Measurements from ENCODE around the gene SYNGAP1. TPM values are rescaled to one million over a fixed set of nuclear protein-coding genes. Genes with fewer than 3 reads are reported as not detected.
"Not testable (repeated sequence)": the region's sequence is repeated elsewhere in the genome, so short reads cannot be mapped to it uniquely, and the experiment has no call there.

SYNGAP1 gene
- total RNA-seq, 2 donors from 2014 or later = 3.6 to 10.1 TPM

DNA sequence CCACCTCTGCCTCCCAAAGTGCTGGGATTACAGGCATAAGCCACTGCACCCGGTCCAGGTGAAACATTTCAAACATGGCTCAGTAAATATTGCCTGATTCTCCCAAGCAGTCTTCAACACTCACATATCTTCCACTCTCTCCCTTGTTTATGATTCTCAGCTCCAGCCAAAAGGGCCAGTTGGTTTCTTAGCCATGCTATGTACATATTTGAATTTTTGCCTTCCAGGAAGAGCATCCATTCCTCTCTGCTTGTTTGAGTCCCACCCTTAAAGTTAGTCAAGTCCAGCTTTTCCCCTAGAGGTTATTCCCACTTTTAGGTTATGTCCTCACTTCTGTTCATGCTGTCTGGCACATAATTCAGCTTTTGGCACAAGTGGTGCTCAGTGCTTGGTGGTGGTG is 22.3 kb upstream of the SYNGAP1 start:
- TF ChIP-seq, protein P1, sequence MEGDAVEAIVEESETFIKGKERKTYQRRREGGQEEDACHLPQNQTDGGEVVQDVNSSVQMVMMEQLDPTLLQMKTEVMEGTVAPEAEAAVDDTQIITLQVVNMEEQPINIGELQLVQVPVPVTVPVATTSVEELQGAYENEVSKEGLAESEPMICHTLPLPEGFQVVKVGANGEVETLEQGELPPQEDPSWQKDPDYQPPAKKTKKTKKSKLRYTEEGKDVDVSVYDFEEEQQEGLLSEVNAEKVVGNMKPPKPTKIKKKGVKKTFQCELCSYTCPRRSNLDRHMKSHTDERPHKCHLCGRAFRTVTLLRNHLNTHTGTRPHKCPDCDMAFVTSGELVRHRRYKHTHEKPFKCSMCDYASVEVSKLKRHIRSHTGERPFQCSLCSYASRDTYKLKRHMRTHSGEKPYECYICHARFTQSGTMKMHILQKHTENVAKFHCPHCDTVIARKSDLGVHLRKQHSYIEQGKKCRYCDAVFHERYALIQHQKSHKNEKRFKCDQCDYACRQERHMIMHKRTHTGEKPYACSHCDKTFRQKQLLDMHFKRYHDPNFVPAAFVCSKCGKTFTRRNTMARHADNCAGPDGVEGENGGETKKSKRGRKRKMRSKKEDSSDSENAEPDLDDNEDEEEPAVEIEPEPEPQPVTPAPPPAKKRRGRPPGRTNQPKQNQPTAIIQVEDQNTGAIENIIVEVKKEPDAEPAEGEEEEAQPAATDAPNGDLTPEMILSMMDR (IDR thresholded peaks at IDR 0.05) = no peak
- Histone ChIP-seq H3K4me1 (peaks cover 0 to under 1% of the 10 kb centered on the region in 2 donors), H3K9me3 (no peaks in the 10 kb centered on the region), H3K36me3 (no peaks in the 10 kb centered on the region), H3K27me3 (no peaks in the 10 kb centered on the region), H3K27ac (no peak overlapping the region), H3K4me3 (no peak overlapping the region)
- no peak for DNase-seq (ENCODE audit: low spot score)

DNA sequence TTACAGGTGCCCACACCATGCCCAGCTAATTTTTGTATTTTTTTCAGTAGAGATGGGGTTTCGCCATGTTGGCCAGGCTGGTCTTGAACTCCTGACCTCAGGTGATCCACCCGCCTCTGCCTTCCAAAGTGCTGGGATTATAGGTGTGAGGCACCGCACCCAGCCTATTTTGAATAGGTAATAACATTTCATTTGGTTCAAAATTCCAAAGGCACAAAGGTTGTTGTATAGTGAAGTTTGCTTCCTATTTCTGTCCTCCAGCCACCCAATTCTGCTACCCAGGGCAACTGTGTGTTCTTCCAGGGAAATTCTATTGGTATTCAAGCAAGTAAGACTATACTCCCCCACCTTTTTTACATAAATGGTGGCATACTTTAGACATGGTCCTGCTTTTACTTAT is 21.3 kb upstream of the SYNGAP1 start:
- not testable (repeated sequence) for H3K27ac ChIP-seq; H3K4me1 ChIP-seq; H3K9me3 ChIP-seq; H3K4me3 ChIP-seq; H3K36me3 ChIP-seq; DNase-seq (ENCODE audit: low spot score); H3K27me3 ChIP-seq

DNA sequence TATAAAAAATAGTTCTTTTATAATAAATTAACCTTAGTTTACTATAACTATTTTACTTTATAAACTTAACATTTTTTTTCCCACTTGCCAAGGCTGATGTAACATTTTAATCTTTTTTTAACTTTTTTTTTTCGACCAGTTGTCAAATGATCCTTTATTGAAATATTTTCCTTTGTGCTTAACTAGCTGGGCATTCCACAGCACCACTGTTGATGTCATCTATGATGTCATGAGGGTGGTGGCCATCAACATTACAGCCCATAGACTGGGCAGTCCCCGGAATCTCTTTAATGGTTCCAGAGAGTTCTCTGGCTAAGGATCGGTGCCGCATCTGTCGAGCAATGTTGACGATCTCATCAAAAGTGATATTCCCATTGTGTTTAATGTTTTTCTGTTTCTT is 20.0 kb upstream of the SYNGAP1 start:
- not testable (repeated sequence) for H3K4me1 ChIP-seq; H3K27me3 ChIP-seq; H3K4me3 ChIP-seq; H3K27ac ChIP-seq; H3K9me3 ChIP-seq; H3K36me3 ChIP-seq; DNase-seq (ENCODE audit: low spot score)

DNA sequence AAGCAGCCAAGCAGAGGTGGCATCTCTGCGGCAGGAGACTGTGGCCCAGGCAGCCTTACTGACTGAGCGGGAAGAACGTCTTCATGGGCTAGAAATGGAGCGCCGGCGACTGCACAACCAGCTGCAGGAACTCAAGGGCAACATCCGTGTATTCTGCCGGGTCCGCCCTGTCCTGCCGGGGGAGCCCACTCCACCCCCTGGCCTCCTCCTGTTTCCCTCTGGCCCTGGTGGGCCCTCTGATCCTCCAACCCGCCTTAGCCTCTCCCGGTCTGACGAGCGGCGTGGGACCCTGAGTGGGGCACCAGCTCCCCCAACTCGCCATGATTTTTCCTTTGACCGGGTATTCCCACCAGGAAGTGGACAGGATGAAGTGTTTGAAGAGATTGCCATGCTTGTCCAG is 15.0 kb upstream of the SYNGAP1 start:
- H3K36me3 ChIP-seq = no peaks in the 10 kb centered on the region
- TF ChIP-seq, protein P1 (IDR thresholded peaks at IDR 0.05) = no peak

DNA sequence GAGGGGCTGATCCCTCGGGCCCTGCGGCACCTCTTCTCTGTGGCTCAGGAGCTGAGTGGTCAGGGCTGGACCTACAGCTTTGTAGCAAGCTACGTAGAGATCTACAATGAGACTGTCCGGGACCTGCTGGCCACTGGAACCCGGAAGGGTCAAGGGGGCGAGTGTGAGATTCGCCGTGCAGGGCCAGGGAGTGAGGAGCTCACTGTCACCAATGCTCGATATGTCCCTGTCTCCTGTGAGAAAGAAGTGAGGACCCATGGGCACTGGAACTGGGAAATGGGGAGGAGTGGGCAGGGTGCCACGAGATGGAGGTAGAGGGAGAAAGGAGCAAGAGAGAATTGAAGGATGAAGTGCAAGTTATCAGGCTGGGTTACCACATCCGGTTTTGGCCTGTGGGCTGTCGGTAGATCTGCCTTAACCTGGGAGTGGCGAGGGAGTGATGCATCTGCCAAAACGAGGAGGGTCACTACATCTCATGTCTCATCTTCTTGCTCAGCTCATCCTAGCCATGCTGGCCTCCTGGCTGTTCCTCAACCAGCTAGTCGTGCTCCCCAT is 14.4 kb upstream of the SYNGAP1 start:
- Histone ChIP-seq H3K27me3 (no peaks in the 10 kb centered on the region), H3K4me1 (peaks cover 0 to 8% of the 10 kb centered on the region in 2 donors), H3K9me3 (no peaks in the 10 kb centered on the region), H3K4me3 (no peak overlapping the region), H3K27ac (no peak overlapping the region), H3K36me3 (no peaks in the 10 kb centered on the region)
- no peak for DNase-seq (ENCODE audit: low spot score)
- TF ChIP-seq, protein P1 (IDR thresholded peaks at IDR 0.05) = no peak

More for the DNA sequence above, 15.0 kb upstream of the SYNGAP1 start:
- DNase-seq (ENCODE audit: low spot score) = no peak
- H3K9me3 ChIP-seq = no peaks in the 10 kb centered on the region
- H3K27ac ChIP-seq = no peak overlapping the region
- H3K27me3 ChIP-seq = no peaks in the 10 kb centered on the region
- H3K4me3 ChIP-seq = no peak overlapping the region
- peaks cover 0 to 7% of the 10 kb centered on the region in 2 donors for H3K4me1 ChIP-seq

DNA sequence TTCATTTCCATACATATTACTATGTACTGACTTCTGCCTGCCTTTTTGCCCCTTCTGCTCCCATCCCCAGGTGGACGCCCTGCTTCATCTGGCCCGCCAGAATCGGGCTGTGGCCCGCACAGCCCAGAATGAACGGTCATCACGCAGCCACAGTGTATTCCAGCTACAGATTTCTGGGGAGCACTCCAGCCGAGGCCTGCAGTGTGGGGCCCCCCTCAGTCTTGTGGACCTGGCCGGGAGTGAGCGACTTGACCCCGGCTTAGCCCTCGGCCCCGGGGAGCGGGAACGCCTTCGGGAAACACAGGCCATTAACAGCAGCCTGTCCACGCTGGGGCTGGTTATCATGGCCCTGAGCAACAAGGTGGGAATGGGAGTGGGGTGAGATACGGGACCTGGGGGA is 13.7 kb upstream of the SYNGAP1 start:
- peaks cover 0 to 8% of the 10 kb centered on the region in 2 donors for H3K4me1 ChIP-seq
- H3K4me3 ChIP-seq = no peak overlapping the region
- no peak overlapping the region for H3K27ac ChIP-seq
- no peak for DNase-seq (ENCODE audit: low spot score)
- H3K9me3 ChIP-seq = no peaks in the 10 kb centered on the region
- TF ChIP-seq, protein P1 (IDR thresholded peaks at IDR 0.05) = no peak
- no peaks in the 10 kb centered on the region for H3K36me3 ChIP-seq
- no peaks in the 10 kb centered on the region for H3K27me3 ChIP-seq

DNA sequence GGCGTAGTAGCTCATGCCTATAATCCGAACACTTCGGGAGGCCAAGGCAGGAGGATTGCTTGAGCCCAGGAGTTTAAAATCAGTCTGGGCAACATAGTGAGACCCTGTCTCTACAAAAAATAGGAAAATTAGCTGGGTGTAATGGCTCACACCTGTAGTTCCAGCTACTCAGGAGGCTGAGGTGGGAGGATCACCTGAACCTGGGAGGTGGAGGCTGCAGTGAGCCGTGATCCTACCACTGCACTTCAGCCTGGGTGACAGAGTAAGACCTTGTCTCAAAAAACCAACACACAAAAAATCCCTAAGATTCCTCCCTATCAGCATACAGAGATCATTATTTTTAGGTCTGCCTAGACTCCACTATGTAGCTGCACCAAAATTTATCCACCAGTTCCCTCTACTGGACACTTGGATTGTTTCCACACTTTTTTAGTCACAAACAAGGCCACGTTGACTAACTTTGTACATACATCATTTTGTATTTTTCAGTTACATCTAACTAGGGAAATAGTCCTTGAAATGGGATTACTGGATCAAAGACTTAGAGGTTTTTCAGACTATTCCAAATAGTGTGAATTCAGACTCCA is 12.6 kb upstream of the SYNGAP1 start:
- no peak for DNase-seq (ENCODE audit: low spot score)
- Histone ChIP-seq H3K36me3 (no peaks in the 10 kb centered on the region), H3K9me3 (no peaks in the 10 kb centered on the region), H3K27ac (no peak overlapping the region), H3K27me3 (no peaks in the 10 kb centered on the region), H3K4me3 (no peak overlapping the region), H3K4me1 (peaks cover 0 to 18% of the 10 kb centered on the region in 2 donors)
- TF ChIP-seq, protein P1 (IDR thresholded peaks at IDR 0.05) = peak in 1 of 2 donors; percentile 14

All from right atrium auricular region (tissue), 2 donors.